SH-SY5Y (cell line): ENCODE measurements around the gene BLVRB.

Experiments used
- GATA2 ChIP-seq: IDR thresholded peaks from 2 replicates; pipeline ENCODE4 v1.6.1; 2011; ENCODE audit warnings: mild to moderate bottlenecking, low read depth, low read length
- GATA3 ChIP-seq: IDR thresholded peaks from 2 replicates; pipeline ENCODE4 v1.6.1; 2011; ENCODE audit warnings: low read depth, mild to moderate bottlenecking, low read length, moderate library complexity

The BLVRB gene

DNA sequence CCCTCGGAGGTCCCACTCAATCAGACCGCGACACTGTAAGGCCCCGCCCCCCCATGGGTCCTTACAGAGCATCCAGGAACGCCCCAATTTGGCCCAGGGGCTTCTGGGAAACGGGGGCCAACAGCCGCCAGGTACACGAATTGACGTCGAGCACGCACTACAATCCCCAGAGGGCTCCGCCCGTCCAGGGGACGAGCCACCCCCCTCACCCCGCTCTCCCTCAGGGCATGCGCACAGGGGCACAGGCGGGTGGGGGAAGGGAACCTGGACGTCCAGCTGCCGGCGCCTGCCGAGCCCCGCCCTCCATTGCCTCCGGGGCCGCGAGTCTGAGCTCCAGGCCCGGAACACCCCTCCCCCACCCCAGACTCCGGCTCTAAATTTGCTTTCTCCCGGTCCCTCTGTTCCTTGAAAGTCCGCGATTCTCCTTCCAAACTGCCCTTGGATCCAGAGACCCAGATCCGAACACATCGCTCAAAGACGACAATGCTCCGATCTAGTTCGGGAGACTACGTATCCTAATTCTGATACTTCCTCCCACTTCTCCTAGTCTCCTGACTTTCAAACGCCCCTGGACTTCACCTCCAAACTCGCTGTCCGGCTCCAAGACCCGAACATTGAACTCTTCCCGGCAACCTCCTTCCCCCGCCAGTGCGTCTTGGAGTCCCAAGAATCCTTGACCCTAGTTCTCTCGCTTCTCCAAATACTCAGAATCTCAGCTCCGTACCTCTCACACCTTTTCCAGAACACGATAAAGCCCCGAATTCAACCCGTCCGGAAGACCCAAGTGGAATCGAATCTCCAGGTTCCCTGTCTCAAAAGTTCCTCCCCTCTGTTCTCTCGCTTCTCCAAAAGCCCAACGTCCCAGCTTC, 22.2 kb downstream of the BLVRB start:
- TF ChIP-seq GATA2 (no peak), GATA3 (no peak)

DNA sequence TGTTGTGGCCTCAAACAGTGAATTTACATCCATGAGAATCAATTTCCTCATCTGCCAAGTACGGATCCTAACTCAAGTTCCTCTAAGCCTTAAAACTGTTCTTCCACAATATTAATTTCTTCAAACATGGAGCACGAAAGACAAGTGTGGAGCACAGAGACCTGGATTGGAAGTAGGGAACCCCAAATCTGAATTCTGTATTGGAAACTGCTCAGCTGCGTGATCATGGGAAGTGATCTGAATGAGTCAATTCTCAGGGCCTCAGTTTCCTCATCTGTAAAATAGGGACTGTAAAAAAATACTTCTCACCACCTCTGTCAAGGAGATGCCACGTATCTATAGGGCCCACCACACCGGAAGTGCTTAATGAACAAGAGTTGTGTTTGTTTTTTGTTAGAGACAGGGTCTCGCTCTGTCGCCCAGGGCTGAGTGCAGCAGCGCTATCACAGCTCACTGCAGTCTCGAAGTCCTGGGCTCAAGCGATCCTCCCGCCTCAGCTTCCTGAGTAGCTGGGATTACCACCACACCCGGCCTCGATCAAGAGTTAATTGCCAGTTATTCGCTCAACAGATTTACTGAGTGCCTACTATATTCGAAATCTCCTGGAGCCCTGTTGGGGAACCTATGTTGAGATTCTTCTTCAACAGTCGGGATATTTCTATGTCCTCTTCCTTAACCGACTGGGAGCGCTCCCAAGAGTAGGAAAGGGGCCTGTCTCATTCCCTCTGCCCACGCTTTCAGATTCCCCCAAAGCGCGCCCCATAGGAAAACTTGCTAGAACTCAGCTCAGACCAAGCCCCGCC, 23.0 kb downstream of the BLVRB start:
- no peak for TF ChIP-seq GATA3
- TF ChIP-seq GATA2, result no peak

DNA sequence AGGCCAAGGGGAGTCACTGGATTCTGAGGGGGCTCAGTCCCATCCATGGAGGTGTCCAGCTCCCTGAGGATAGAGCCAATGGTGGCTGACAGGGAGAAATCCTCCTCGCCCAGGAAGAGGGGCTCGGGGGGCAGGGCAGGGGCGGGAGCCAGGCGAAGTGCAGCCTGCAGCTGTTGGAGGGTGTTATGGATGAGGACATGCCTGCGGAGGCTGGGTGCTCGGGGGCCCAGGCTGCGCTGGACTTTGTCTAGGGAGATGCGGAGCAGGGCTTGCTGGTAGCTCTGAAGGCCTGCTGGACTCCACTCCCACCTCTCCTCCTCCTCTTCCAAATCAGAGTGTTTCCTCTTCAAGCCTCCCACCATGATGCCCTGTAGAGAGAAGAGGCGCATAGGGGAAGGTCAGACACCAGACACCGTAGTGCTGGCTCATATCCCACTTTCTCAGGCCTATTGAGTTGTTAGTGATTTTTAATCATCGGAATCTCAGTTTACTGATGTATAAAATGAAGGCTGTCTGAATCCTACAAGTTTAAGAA, 23.8 kb downstream of the BLVRB start:
- no peak for TF ChIP-seq GATA2
- no peak for TF ChIP-seq GATA3

DNA sequence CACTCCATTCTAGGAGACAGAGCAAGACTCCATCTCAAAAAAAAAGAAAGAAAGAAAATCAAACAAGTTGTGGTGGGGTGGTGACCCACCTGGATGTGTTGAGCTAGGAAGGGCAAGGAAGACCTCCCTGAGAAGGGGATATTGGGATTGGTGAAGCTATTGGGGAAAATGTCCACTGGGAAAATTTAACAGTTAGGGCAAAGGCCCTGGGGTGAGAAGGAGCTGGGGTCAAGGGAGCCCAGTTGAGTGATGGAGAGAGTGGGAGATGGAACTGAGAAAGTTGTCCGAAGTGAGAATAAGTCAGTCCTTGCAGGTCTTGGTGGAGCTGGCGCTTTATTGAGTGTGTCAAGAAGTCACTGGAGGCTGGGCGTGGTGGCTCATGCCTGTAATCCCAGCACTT, 27.3 kb downstream of the BLVRB start:
- TF ChIP-seq GATA3, result no peak
- TF ChIP-seq GATA2, result no peak

DNA sequence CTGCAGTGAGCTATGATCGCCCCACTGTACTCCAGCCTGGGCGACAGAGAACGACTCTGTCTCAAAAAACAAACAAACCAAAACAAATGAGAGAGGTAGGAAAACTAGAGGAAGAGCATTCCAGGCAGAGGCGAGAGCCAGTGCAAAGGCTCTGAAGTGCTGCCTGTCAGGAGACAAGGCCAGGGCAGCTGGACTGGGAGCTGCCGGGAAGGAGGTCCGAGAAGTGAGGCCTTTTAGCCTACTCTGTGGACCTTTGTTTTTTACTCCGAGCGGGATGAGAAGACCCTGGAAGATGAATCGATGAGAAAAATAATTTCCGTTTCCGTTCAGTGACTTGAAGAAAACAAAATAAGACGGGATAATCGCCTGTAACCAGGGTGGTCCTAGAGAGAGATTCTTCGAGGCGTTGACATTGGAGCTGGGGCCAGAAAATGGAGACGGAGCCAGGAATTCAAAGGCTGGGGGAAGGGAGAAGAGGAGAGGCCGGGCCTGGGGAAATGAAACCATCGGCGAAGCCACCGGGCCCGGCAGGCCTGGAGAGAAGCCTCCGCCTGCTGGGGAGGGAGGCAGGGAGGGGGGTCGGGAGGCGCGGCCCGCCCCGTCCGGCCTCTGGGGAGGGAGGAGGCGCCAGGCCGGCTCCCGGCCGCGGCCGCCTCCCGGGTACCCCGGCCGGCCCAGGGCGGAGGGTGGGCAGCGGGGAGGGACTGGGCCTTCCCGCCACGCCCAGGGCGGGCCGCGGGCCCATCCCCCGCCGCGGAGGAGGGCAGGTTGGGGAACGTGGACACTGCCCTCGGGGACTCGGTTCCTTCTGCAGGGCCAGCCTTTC, 31.9 kb downstream of the BLVRB start:
- TF ChIP-seq GATA3 (no peak), GATA2 (no peak)

DNA sequence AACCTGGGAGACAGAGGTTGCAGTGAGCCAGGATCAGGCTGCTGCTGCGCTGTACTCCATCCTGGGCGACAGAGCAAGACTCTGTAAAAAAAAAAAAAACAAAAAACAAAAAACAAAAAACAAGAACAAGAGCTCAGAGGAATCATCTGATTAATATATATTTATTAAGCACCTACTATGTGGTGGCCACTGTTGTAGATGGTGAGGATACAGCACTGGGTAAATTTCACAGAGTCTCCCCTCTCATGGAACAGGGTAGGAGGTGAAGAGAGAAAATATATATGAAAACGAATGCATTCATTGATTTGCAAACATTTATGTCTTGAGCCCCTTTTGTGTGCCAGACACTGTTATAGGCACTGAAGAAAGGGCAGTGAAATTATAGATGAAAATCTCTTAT, 33.8 kb downstream of the BLVRB start:
- TF ChIP-seq GATA2, result no peak
- no peak for TF ChIP-seq GATA3

DNA sequence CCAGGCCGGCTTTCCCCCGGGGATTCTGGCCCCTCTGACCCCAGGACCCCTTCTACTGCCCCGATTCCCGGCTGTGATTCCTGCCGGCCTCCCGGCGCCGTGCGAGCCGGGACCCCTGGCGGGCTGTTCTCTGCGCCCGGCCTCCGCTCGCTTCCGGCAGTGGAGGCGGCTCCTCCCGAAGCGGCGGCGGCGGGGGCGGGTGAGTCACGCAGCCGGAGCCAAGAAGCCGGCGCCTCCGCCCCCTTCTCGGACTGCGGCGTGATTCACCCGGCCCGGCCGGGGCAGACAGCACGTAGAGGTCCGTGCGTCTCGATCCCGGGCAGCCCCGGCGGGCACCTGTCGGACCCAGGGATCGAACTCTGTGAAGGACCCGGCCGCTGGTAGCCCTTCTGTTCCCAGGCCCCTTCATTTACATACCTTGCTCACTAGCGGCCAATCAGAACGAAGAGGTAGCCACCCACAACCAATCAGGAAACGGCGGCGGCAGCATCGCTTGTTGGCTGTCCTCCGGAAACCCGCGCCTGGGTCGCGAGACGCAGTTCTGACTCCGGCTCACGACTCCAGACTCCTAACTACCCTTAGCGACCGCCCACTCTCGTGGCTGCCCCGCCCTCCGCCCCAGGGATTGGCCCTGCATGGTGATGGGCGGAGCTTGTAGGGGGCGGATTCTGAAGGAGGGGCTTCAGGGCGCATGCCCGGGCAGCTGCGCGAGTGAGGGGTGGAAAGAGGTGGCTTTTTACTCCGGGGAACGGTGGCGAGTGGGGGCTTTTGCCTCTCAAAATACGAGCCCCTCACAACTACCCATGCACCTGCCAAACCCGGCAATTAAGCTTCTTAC, 39.9 kb downstream of the BLVRB start, which contains the start of gene SERTAD1:
Gene SERTAD1 (minus strand): TSS at position 543 of the 838 bp plus-strand sequence. CDS start 2,446 bp downstream, outside the sequence.
- no peak for TF ChIP-seq GATA2
- TF ChIP-seq GATA3, result no peak

DNA sequence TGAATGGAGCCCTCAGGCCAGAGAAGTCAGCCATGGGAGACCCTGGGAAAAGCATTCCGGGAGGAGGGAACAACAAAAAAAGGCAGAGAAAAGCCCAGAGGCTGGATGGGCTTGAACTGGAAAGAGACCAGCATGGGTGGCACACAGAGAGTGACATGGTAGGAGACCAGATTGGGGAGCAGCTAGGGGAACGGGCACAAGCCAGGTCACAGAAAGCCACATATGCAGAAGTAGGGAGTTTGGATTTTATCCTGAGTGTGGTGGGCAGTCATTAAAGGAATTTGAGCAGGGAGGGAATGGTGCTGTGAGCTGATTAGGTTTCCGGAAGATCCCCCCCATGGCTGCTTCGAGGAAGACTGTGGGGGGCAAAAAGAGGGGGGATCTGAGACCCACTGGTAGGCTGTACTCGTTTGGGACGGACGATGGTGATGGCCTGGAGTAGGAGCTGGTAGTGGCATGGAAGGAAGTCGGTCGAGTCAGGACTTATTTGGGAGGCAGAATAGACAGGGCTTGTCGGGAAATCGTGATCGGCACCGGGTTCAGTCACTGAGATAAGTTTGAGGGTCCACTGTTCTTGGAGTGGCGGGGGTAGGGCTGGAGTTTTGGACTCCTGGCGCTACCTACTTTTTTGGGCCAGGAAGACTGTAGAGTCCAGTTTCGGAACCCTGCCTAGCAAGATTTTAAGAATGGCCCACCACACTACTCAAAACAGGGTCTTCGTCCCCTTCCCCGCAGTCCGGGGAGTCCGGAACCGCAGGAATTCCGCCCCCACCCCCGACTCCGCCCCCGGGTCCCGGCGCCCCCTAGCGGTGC, 40.7 kb downstream of the BLVRB start:
- no peak for TF ChIP-seq GATA3
- no peak for TF ChIP-seq GATA2

DNA sequence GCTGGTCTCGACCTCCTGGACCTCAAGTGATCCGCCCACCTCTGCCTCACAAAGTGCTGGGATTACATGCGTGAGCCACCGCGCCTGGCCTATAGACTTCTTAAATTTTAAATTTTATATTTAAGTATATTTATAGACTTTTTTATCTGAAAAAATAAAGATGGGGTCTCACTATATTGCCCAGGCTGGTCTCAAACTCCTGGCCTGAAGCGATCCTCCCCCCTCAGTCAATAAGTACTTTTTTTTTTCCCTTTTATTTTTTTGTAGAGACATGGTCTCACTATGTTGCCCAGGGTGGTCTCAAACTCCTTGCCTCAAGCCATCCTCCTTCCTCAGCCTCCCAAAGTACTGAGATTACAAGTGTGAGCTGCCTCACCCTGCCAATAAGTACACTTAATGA, 41.6 kb downstream of the BLVRB start:
- no peak for TF ChIP-seq GATA2
- no peak for TF ChIP-seq GATA3

DNA sequence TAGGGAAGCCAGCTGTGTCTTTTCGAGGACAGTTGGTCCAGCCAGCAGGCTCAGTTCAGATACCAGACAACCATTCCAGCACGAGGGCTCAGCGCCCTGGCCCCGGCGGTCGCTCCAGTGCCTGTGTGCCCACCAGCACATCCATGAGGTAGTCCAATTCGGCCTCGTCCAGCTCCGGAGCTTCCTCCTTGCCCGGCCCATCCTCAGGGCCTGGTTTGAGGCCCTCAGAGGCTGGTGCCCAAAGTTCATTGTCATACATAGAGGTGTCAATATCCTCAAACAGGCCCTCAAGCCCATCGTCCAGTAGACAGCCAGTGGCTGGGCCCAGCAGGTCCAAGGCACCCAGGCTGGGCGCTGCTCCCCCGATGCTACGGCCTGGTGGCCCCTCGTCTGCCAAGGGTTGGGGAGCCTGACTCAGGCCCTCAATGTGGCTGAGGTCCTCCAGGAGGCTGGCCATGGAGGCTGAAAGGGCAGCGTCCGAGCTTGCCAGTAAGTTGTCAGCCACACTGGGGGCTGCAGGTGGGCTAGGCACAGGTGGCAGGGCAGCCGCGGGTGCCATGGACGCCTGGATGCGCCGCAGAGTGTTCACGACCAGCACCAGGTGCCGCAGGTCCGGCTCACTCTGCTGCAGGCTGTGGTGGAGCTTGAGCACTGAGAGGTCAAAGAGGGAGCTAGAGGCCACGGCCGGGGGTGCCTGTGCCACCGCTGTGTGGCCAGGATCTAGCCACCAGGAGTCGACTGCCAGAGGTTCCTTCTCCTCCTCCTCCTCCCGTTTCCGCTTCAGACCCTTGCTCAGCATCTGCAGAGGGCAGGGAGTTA, 42.6 kb downstream of the BLVRB start:
- TF ChIP-seq GATA3 (no peak), GATA2 (no peak)

DNA sequence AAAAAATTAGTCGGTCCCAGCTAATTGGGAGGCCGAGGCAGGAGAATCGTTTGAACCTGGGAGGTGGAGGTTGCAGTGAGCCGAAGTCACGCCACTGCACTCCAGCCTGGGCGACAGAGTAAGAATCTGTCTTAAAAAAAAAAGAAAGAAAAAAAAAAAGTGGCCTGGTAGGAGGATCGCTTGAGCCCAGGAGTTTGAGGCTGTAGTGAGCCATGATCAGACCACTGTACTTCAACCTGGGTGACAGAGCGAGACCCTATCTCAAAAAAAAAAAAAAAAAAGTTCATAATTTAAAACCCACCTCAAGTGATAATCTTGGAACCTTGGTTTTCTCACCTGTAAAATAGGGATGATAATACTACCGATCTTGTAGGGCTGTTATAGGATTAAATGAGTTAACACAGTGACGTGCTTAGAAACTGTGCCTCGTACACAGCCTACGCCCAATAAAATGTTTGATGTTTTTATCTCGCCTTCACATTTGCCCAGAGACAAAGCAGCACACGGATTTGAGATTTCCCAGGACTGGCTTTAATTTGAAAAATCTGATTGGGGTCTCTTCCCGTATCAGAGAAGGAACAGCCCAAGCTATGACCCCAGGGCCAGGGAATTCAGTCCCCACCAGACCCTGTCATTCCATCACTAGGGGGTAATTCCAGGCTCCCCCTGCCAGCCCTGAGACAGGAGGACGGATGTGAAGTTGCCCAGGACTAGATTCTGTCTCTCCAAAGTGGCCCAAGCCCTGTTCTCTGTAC, 43.4 kb downstream of the BLVRB start:
- TF ChIP-seq GATA3 (no peak), GATA2 (peak; percentile 83)
